Occipital lobe (tissue), 2 donors: ENCODE measurements around the gene CPN1. TPM values are rescaled to one million over a fixed set of nuclear protein-coding genes. Genes with fewer than 3 reads are reported as not detected.
"Not testable (repeated sequence)": the region's sequence is repeated elsewhere in the genome, so short reads cannot be mapped to it uniquely, and the experiment has no call there.

Experiments
- DNase-seq: peaks from one replicate; lab custom pipeline; 2025; lab: John Stamatoyannopoulos, UW
- total RNA-seq: library from RNA; depleted of rRNA; stranded (reverse); fragments of >200 nt; gene quantifications from one replicate; pipeline ENCODE4 v1.2.3, GENCODE V29; 2014

Gene CPN1
- total RNA-seq, 1 donor from 2014 or later, result not detected

GRCh38 chr10:100082276-100082675 is 607 bp upstream of the CPN1 start:
- DNase-seq, result not testable (repeated sequence)

DNA sequence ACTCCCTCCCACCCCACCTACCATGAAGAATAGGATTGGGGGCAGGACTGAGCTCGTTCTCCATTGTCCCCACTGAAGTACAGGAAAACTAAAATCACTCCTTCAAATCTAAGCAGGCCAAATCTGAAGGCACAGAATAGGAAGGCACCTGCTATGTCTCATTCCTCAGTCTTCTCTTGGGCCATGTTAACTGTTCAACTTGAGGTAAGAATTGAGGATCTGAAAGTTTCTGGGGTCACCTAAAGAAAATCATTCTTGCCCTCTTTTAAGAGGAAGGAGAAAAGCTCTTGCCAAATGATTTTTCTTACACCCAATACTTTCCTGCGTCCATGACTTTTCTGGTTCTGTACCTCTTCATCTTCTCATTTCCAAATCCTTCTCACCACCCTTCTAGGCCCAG is 4.9 kb downstream of the CPN1 start:
- no peak for DNase-seq

DNA sequence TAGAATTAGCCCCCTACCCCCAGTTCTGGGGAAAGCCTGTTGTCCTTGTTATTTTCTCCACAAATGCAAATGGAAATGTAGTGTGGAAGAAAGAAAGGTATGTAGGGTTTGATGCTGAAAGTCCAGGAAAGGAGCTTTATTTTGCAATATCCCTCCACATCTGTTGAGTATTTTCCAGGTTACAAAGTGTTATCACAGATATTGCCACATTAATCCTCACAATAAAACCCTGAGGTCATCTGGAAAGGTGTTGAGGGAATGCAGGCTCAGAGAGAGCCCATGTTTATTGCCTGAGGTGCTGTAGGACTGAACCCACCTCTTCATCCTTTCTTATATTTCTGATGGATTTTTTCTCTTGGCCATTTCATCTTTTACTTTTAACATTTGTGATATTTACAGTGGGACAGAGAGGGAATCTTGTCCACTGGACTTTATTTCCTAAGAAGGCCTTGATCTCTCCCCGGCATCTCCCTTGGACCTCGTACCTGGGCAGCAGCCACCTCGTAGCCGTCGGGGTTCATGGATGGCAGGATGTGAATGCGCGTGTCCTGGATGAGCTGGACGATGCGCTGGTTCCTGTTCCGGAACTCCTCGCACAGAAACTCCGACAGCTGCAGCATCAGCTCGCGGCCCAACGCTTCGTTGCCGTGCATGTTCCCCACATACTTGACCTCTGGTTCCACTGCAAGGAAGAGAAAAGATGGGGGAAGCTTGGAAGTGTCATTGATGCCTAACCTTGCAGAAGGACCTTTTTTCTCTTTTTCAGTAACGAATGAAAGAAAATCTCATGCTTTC is 6.0 kb downstream of the CPN1 start:
- DNase-seq, result no peak

- DNase-seq, result no peak
These were observed 9.2 kb downstream of the CPN1 start for GRCh38 chr10:100072514-100072913.

DNA sequence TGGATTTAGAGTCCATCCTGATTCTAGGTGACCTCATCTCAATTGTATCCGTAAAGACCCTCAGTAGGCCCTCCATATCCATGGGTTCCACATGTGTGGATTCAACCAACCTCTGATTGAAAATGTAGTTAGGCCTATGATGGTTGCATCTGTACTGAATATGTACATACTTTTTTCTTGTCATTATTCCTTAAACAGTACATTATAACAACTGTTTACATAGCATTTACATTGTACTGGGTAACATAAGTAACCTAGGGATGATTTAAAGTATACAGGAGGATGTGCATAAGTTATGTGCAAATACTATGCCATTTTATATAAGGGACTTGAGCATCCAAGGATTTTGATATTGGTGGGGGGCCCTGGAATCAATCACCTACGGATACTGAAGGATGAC is 10.1 kb downstream of the CPN1 start:
- DNase-seq, result no peak

DNA sequence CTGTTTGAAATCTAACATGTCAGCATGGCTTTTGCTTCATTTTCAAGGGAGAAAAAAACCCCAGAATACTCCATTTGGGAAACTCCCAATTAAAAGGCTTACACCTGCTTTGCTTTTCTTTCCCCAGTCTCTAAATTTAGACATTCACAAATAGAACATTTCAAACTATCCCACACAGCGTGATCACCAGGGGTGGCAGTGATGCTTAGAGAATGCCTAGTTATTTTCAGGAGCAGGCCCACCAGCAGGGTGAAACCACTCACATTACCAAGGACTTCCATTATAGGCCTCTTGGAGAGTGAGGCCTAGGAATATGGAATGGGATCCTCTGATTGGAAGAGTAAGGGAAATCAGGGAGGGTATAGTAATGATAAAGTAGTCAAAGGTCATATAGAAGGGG is 14.2 kb downstream of the CPN1 start:
- DNase-seq, result no peak

- DNase-seq, result no peak
These were observed 16.5 kb downstream of the CPN1 start for GRCh38 chr10:100065084-100065660.

DNA sequence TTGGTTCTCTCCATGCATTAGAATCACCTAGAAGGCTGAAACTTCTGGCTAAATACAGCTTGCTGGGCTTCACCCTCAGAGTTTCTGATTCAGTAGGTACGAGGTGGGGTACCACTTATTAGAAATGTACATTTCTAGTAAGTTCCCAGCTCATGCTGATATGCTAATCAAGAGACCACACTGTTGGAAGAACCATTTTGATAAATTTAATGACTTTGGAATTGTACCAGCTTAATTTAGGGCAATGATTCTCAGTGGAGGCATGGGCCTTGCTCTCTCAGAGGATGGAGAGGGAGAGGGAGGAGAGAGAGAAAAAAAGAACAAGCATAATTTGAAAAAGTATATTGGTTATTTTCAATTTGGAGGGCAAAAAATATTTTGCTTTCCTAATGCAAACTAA is 20.3 kb downstream of the CPN1 start:
- no peak for DNase-seq

DNA sequence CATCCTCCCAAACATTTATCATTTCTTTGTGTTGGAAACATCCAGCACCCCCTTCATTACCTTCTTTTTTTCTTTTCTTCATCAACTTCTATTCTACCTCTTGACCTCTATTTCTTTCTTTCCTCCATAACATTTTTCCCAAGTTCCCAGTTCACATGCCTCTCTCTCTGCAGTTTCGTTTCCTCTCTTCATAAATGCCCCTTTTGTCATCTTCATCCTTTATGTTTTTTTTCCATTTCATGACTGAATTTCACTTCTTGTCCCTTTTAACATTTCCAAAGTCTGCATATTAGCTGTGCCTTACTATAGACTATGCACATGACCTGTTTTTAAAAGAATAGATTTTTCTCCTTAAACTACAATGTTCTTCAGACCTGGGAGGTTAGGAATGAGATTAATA is 23.7 kb downstream of the CPN1 start:
- DNase-seq, result no peak

GRCh38 chr10:100053686-100054460 is 27.8 kb downstream of the CPN1 start:
- no peak for DNase-seq

- DNase-seq, result peak; percentile 63
These were observed 35.6 kb downstream of the CPN1 start for GRCh38 chr10:100046021-100046486.

DNA sequence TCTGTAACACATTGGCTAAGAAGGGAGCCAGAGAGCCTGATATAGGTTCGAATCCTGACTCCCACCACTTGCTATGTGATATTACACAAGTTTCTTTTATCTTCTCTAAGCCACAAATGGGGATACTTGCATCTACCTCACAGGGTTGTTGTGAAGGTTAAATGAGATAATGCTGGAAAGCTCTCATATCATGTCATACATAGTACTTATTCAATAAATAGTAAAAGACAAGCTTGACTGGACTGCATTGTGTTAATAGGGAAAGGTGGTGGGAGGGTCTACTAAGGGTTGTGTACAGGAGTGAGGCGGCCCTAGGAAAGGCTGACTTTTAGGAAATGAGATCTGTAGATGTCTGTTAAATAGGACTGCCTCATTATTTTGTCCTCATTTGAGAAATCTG is 36.1 kb downstream of the CPN1 start:
- DNase-seq, result no peak

DNA sequence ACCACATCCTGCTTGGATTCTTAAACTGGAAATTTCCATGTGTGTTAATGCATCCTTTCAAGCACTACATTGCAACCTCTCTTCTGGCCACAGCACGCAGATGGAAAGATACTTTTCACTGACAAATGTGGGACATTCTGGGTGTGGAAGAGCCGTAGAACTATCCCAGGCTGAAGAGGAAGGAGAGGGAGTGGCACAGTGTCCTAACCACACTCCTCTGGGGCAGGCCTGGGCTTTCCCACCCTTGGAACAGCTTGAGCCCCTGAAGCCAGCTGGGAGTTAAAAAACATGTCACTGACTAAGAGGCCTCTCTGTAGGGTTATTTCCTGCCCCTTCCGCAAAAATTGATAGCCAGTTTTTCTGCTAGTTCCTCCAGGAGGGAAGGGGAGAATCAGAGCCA is 37.9 kb downstream of the CPN1 start:
- no peak for DNase-seq

DNA sequence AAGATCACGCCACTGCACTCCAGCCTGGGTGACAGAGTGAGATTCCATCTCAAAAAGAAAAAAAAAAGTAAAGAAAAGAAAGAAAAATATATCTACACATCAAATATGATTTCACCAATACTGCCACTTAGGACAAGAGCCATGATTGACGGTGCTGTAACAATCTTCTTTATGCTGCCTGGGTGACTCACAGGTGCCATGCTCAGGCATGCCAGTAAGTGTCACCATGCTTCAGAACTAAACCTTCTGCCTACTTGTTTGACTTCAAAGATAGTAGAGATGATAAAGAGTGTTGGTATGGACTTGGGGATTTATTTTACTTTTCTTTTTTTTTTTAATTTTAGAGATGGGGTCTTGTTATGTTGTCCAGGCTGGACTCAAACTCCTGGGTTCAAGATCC is 38.3 kb downstream of the CPN1 start:
- no peak for DNase-seq

GRCh38 chr10:100041306-100042002 is 40.2 kb downstream of the CPN1 start:
- no peak for DNase-seq

DNA sequence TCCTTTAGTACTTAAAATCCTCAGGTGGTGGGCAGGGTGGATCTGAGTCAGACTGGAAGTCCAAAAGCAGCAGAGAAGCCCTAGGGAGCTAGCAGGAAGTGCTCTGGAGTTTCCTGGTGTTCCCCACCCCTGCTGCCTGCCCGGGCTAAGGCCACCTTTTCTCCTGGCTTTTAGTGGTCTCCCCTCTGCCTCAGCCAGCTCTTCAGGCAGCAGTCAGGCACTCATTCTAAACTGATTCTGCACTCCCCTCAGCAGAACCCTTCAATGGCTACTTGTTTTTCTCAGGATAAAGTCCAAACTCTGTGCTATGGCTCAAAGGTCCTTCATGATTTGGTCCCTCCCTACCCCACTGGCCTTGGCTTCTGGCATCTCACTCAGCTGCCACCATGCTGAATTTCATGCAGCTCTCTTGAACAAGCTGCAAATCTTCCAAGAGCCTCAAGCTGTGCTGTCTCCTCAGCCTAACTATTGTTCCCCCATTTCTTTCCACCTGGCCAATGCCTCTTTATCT is 43.1 kb downstream of the CPN1 start:
- DNase-seq, result no peak

- no peak for DNase-seq
These were observed 43.8 kb downstream of the CPN1 start for GRCh38 chr10:100037758-100038315.

DNA sequence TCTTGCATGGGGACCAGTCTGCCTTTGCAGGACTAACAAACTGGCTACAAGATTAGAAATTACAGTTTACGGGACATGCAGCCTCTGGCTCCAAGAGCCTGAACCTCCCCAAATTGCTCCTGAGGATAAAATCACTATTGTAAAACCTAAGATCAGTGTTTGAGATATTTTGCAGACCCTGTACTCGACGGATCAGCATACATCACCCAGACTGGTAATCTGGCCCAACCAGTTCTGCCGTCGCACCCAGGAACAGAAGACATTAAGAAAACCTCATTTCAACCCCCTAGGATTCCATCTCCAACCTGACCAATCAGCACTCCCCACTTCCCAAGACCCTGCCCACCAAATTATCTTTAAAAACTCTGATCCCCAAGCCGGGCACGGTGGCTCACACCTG is 44.8 kb downstream of the CPN1 start:
- DNase-seq, result no peak

DNA sequence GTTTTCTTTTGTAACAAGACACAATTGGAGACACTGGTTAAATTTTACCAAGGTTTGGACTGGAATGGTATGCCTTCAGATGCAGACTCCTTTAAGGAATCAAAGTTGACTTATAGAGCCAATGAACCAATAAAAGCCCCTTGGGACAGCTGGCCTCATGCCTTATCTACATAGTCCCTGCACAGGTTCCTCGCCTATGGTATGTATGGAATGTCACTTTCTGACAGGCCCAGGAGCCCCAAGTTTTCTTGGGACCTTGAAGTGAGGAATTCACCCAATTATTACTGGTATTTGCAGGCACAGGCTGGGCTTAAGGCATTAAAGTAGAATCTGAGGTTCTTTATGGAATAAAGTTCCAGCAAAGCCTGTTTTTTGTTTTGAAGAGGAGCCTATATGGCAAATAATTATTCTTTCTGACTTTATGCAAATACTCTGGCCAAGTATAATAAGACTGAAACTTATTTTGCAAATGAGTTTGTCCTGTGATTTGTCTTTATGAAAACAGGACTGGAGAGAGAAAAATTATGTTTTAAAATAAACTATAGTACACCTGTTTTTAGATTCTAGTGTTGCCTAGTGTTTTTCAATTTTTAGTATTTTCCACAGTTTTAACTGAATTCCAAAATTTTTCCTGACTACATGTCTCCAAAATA is 47.8 kb downstream of the CPN1 start:
- no peak for DNase-seq

- DNase-seq, result no peak
These were observed 54.3 kb downstream of the CPN1 start for GRCh38 chr10:100027416-100027815.

DNA sequence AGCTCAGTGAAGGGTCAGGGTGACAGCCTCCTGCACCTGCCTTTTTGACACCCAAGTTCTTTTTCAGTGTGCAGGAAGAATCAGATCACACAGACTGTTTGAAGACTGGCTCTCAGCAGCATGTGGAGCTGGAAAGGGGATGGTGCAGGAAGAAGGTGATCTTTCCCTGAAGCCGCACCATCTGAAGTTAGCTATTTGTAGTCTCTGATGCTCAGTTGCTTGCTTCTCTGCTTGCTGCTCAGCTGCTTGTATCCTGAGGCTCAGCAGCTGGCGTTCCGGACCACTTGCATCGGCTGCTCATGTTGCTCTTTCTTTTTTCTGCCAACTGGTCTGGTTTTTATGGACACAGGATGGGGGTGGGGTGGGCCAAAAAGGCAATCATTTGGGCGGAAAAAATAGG is 56.1 kb downstream of the CPN1 start:
- DNase-seq, result no peak
